Stimulated activated naive CD8-positive, alpha-beta T cell treated with anti-CD3 and anti-CD28 coated beads, Interleukin-15, amount 100 ng/mL, for 72 hours (primary cell): ENCODE data around the gene SUCLG2.
"Not testable (repeated sequence)": the region's sequence is repeated elsewhere in the genome, so short reads cannot be mapped to it uniquely, and the experiment has no call there.

ENCODE experiments used
- ATAC-seq: fragments of 150-1000 bp; cut with Tn5 transposase; 2 replicates; pipeline ENCODE4 v1.10.0; 2021; ENCODE audit warnings: mild to moderate bottlenecking, moderate library complexity
- DNase-seq, 2 donors: peaks; one replicate each; pipeline ENCODE4 v3.0.0; 2021 to 2022
- H3K27ac Mint-ChIP-seq, 2 donors: one replicate each; pipeline ENCODE4 v1.8.0; 2022; ENCODE audit warnings: mild to moderate bottlenecking in 2 of 2, mixed read lengths in 2 of 2, moderate library complexity in 2 of 2
- H3K27me3 Mint-ChIP-seq: one replicate; pipeline ENCODE4 v1.8.0; 2022; ENCODE audit warnings: mixed read lengths
- H3K4me1 Mint-ChIP-seq: one replicate; pipeline ENCODE4 v1.8.0; 2022; ENCODE audit warnings: mild to moderate bottlenecking, mixed read lengths
- H3K4me3 Mint-ChIP-seq, 2 donors: one replicate each; pipeline ENCODE4 v1.8.0; 2022; ENCODE audit warnings: mild to moderate bottlenecking in 2 of 2, mixed read lengths in 2 of 2, moderate library complexity in 1 of 2
- H3K9me3 Mint-ChIP-seq, 2 donors: one replicate each; pipeline ENCODE4 v1.8.0; 2022; ENCODE audit warnings: mixed read lengths in 2 of 2

SUCLG2 gene

GRCh38 chr3:67605377-67605776, 49.0 kb downstream of the SUCLG2 start:
- Mint-ChIP-seq H3K4me1 (peaks cover 63% of the 10 kb centered on the region), H3K4me3 (peak overlapping the region; percentile 19 to 29), H3K27me3 (no peaks in the 10 kb centered on the region), H3K9me3 (peaks cover 0 to 7% of the 10 kb centered on the region in 2 donors), H3K27ac (no peak overlapping the region)
- DNase-seq: no peak
- ATAC-seq: peak; percentile 49

GRCh38 chr3:67602816-67603215, 51.6 kb downstream of the SUCLG2 start:
- H3K27ac Mint-ChIP-seq: peak overlapping the region in 1 of 2 donors; percentile 27
- no peak for DNase-seq
- peaks cover 79% of the 10 kb centered on the region for H3K4me1 Mint-ChIP-seq
- peaks cover 0 to 4% of the 10 kb centered on the region in 2 donors for H3K9me3 Mint-ChIP-seq
- no peak overlapping the region for H3K4me3 Mint-ChIP-seq
- no peaks in the 10 kb centered on the region for H3K27me3 Mint-ChIP-seq
- ATAC-seq: no peak

GRCh38 chr3:67601919-67602608, 52.3 kb downstream of the SUCLG2 start:
- peak overlapping the region; percentile 7 to 29 for H3K27ac Mint-ChIP-seq
- ATAC-seq (peak; percentile 49), DNase-seq (no peak)
- H3K27me3 Mint-ChIP-seq: no peaks in the 10 kb centered on the region
- peak overlapping the region; percentile 53 to 67 for H3K4me3 Mint-ChIP-seq
- H3K9me3 Mint-ChIP-seq: no peaks in the 10 kb centered on the region
- H3K4me1 Mint-ChIP-seq: peaks cover 80% of the 10 kb centered on the region

- no peak overlapping the region for H3K27ac Mint-ChIP-seq
- ATAC-seq (no peak), DNase-seq (no peak)
- H3K27me3 Mint-ChIP-seq: no peaks in the 10 kb centered on the region
- no peaks in the 10 kb centered on the region for H3K9me3 Mint-ChIP-seq
- no peak overlapping the region for H3K4me3 Mint-ChIP-seq
- peaks cover 85% of the 10 kb centered on the region for H3K4me1 Mint-ChIP-seq
Observed at GRCh38 chr3:67601385-67601784, 53.0 kb downstream of the SUCLG2 start.

- Mint-ChIP-seq H3K4me3 (peak overlapping the region in 1 of 2 donors; percentile 5), H3K27me3 (no peaks in the 10 kb centered on the region), H3K9me3 (no peaks in the 10 kb centered on the region), H3K4me1 (peaks cover 85% of the 10 kb centered on the region), H3K27ac (peak overlapping the region in 1 of 2 donors; percentile 62)
- no peak for DNase-seq
- no peak for ATAC-seq
Observed at GRCh38 chr3:67599821-67600220, 54.6 kb downstream of the SUCLG2 start.

- ATAC-seq (peak; percentile 69), DNase-seq (no peak)
- peak overlapping the region in 1 of 2 donors; percentile 20 for H3K4me3 Mint-ChIP-seq
- no peaks in the 10 kb centered on the region for H3K9me3 Mint-ChIP-seq
- H3K27me3 Mint-ChIP-seq: no peaks in the 10 kb centered on the region
- H3K4me1 Mint-ChIP-seq: peaks cover 78% of the 10 kb centered on the region
- H3K27ac Mint-ChIP-seq: peak overlapping the region in 1 of 2 donors; percentile 73
Observed at GRCh38 chr3:67598814-67599556, 55.4 kb downstream of the SUCLG2 start.

GRCh38 chr3:67595424-67595823, 59.0 kb downstream of the SUCLG2 start:
- H3K27me3 Mint-ChIP-seq: no peaks in the 10 kb centered on the region
- no peak for ATAC-seq
- peak overlapping the region in 1 of 2 donors; percentile 73 for H3K27ac Mint-ChIP-seq
- peaks cover 50% of the 10 kb centered on the region for H3K4me1 Mint-ChIP-seq
- H3K9me3 Mint-ChIP-seq: no peaks in the 10 kb centered on the region
- DNase-seq: no peak
- H3K4me3 Mint-ChIP-seq: no peak overlapping the region

- Mint-ChIP-seq H3K4me1 (peaks cover 34% of the 10 kb centered on the region), H3K27ac (no peak overlapping the region), H3K27me3 (no peaks in the 10 kb centered on the region), H3K4me3 (no peak overlapping the region), H3K9me3 (no peaks in the 10 kb centered on the region)
- ATAC-seq (peak; percentile 42), DNase-seq (no peak)
Observed at GRCh38 chr3:67593761-67594234, 60.6 kb downstream of the SUCLG2 start.

GRCh38 chr3:67592057-67592456, 62.4 kb downstream of the SUCLG2 start:
- H3K9me3 Mint-ChIP-seq: no peaks in the 10 kb centered on the region
- no peak for ATAC-seq

GRCh38 chr3:67587811-67588210, 66.6 kb downstream of the SUCLG2 start:
- H3K4me1 Mint-ChIP-seq: peaks cover 32% of the 10 kb centered on the region
- ATAC-seq: no peak
- DNase-seq: no peak
- no peaks in the 10 kb centered on the region for H3K27me3 Mint-ChIP-seq
- peaks cover 11 to 13% of the 10 kb centered on the region in 2 donors for H3K9me3 Mint-ChIP-seq
- H3K27ac Mint-ChIP-seq: no peak overlapping the region
- H3K4me3 Mint-ChIP-seq: no peak overlapping the region

More at GRCh38 chr3:67592057-67592456, 62.4 kb downstream of the SUCLG2 start:
- Mint-ChIP-seq H3K4me1 (peaks cover 24% of the 10 kb centered on the region), H3K27me3 (no peaks in the 10 kb centered on the region), H3K27ac (no peak overlapping the region), H3K4me3 (no peak overlapping the region)
- DNase-seq: no peak

- Mint-ChIP-seq H3K9me3 (peaks cover 13 to 17% of the 10 kb centered on the region in 2 donors), H3K27me3 (no peaks in the 10 kb centered on the region), H3K4me3 (no peak overlapping the region), H3K4me1 (peaks cover 36% of the 10 kb centered on the region), H3K27ac (no peak overlapping the region)
- ATAC-seq (no peak), DNase-seq (no peak)
Observed at GRCh38 chr3:67587301-67587700, 67.1 kb downstream of the SUCLG2 start.

- H3K4me3 Mint-ChIP-seq, H3K27me3 Mint-ChIP-seq, DNase-seq, ATAC-seq, H3K27ac Mint-ChIP-seq: not testable (repeated sequence)
- H3K4me1 Mint-ChIP-seq: peaks cover 36% of the 10 kb centered on the region
- H3K9me3 Mint-ChIP-seq: peaks cover 13 to 17% of the 10 kb centered on the region in 2 donors
Observed at GRCh38 chr3:67584608-67585007, 69.8 kb downstream of the SUCLG2 start.

- no peak for ATAC-seq
- H3K4me3 Mint-ChIP-seq: no peak overlapping the region
- H3K27ac Mint-ChIP-seq: no peak overlapping the region
- peaks cover 9 to 17% of the 10 kb centered on the region in 2 donors for H3K9me3 Mint-ChIP-seq
- H3K27me3 Mint-ChIP-seq: no peaks in the 10 kb centered on the region
- peaks cover 35% of the 10 kb centered on the region for H3K4me1 Mint-ChIP-seq
- no peak for DNase-seq
Observed at GRCh38 chr3:67580430-67581000, 73.9 kb downstream of the SUCLG2 start.

GRCh38 chr3:67578416-67578815, 76.0 kb downstream of the SUCLG2 start:
- peaks cover 5 to 7% of the 10 kb centered on the region in 2 donors for H3K9me3 Mint-ChIP-seq
- DNase-seq (no peak), ATAC-seq (no peak)
- peaks cover 15% of the 10 kb centered on the region for H3K4me1 Mint-ChIP-seq
- no peaks in the 10 kb centered on the region for H3K27me3 Mint-ChIP-seq
- H3K4me3 Mint-ChIP-seq: no peak overlapping the region
- H3K27ac Mint-ChIP-seq: peak overlapping the region in 1 of 2 donors; percentile 1

- Mint-ChIP-seq H3K9me3 (peaks cover 10 to 15% of the 10 kb centered on the region in 2 donors), H3K27ac (no peak overlapping the region), H3K4me1 (peaks cover 18% of the 10 kb centered on the region), H3K4me3 (no peak overlapping the region), H3K27me3 (no peaks in the 10 kb centered on the region)
- DNase-seq (no peak), ATAC-seq (no peak)
Observed at GRCh38 chr3:67576441-67576840, 78.0 kb downstream of the SUCLG2 start.

- no peak for DNase-seq
- Mint-ChIP-seq H3K4me1 (peaks cover 13% of the 10 kb centered on the region), H3K9me3 (peaks cover 24 to 39% of the 10 kb centered on the region in 2 donors), H3K4me3 (no peak overlapping the region), H3K27me3 (no peaks in the 10 kb centered on the region), H3K27ac (no peak overlapping the region)
- ATAC-seq: no peak
Observed at GRCh38 chr3:67569324-67569723, 85.1 kb downstream of the SUCLG2 start.
